Caco-2 (cell line): Measurements from ENCODE around the gene UMAD1. TPM values are rescaled to one million over a fixed set of nuclear protein-coding genes. Genes with fewer than 3 reads are reported as not detected.
A peak's percentile ranks its signal among the peaks of the same experiment; 100 is the strongest.

Experiments used
- BruUV-seq: library from RNA; stranded (reverse); fragments of 400-500 nt; replicated peaks from 2 replicates; lab custom pipeline; 2021; lab: Mats Ljungman, UMichigan
- CTCF ChIA-PET: fragments of 300-600 bp; sonication (Branson Sonifier 250); formaldehyde crosslinking; loops from one replicate; lab custom pipeline; 2022; ENCODE audit warnings: antibody characterized with exemption; lab: Charles Lee
- POLR2A ChIA-PET: fragments of 300-600 bp; sonication (Branson Sonifier 250); formaldehyde crosslinking; loops from one replicate; lab custom pipeline; 2022; ENCODE audit warnings: antibody characterized with exemption; lab: Charles Lee
- DNase-seq, 2 experiments: peaks; one replicate each; pipeline versions ENCODE4 v3.0.0 to v3.0.0-alpha.2; 2020 to 2022
- H3K27me3 ChIP-seq: replicated peaks from 2 replicates; pipeline ENCODE4 v1.6.0; 2011; ENCODE audit warnings: low read length; ENCODE audit not compliant: control insufficient read depth, insufficient read depth
- H3K36me3 ChIP-seq: 2 replicates; pipeline ENCODE4 v1.5.1; 2011; ENCODE audit warnings: low read length; ENCODE audit not compliant: control insufficient read depth, insufficient read depth
- H3K4me1 ChIP-seq: fragments of 250-450 bp; sonication (Bioruptor Pico); 2 replicates; pipeline ENCODE4 v1.5.1; 2020; ENCODE audit warnings: mild to moderate bottlenecking
- H3K4me3 ChIP-seq: 2 replicates; pipeline ENCODE4 v1.5.1; 2011; ENCODE audit warnings: low read depth, mild to moderate bottlenecking, control low read depth, low read length
- H3K9me3 ChIP-seq: fragments of 250-450 bp; sonication (Bioruptor Pico); 2 replicates; pipeline ENCODE4 v1.5.1; 2020; ENCODE audit warnings: mild to moderate bottlenecking, moderate library complexity
- H3K27ac Mint-ChIP-seq: one replicate; pipeline ENCODE4 v1.8.0; 2022; ENCODE audit warnings: mixed read lengths; ENCODE audit not compliant: unreplicated experiment
- H3K27me3 Mint-ChIP-seq: one replicate; pipeline ENCODE4 v1.8.0; 2022; ENCODE audit warnings: mixed read lengths; ENCODE audit not compliant: insufficient read depth, unreplicated experiment
- H3K36me3 Mint-ChIP-seq: one replicate; pipeline ENCODE4 v1.8.0; 2022; ENCODE audit warnings: mild to moderate bottlenecking, mixed read lengths; ENCODE audit not compliant: insufficient read depth, unreplicated experiment
- H3K4me1 Mint-ChIP-seq: one replicate; pipeline ENCODE4 v1.8.0; 2022; ENCODE audit warnings: low read depth, mixed read lengths; ENCODE audit not compliant: unreplicated experiment
- H3K4me3 Mint-ChIP-seq: one replicate; pipeline ENCODE4 v1.8.0; 2022; ENCODE audit warnings: mild to moderate bottlenecking, moderate library complexity, mixed read lengths; ENCODE audit not compliant: unreplicated experiment
- H3K9me3 Mint-ChIP-seq: one replicate; pipeline ENCODE4 v1.8.0; 2022; ENCODE audit warnings: mixed read lengths; ENCODE audit not compliant: unreplicated experiment
- intact Hi-C: fragments of 100-400 bp; cut with micrococcal nuclease; formaldehyde crosslinking; loops from one replicate; pipeline ENCODE4 v1.10.0; 2022; ENCODE audit not compliant: unreplicated experiment
- total RNA-seq: library from RNA; stranded (reverse); gene quantifications from 2 replicates; pipeline ENCODE4 v1.2.3, GENCODE V29; 2022
- TF ChIP-seq, protein P1 (sequence below), 2 experiments: fragments of 200-600 bp in 1 of 2; IDR thresholded peaks; 1 replicate in 1 of 2; 2 replicates in 1 of 2; pipeline versions ENCODE4 v1.5.1 to v1.8.0; 2011 to 2022; ENCODE audit warnings: antibody characterized with exemption in 1 of 2, control low read depth in 1 of 2, inconsistent platforms in 1 of 2, low read depth in 1 of 2, low read length in 1 of 2, mild to moderate bottlenecking in 1 of 2, moderate library complexity in 1 of 2; ENCODE audit not compliant: insufficient read depth in 1 of 2, severe bottlenecking in 1 of 2, unreplicated experiment in 1 of 2

UMAD1 gene
- total RNA-seq, 1 experiment from 2014 or later, result 20.0 TPM

GRCh38 chr7:7647495-7648036, 7.0 kb downstream of the UMAD1 start:
- CTCF ChIA-PET, result no interaction called here
- intact Hi-C loops, result no loop called here
- H3K36me3 ChIP-seq, result no peaks in the 10 kb centered on the region; the same call in 1 of the 2 replicates
- Mint-ChIP-seq H3K27ac (no peak overlapping the region), H3K36me3 (peaks cover 6% of the 10 kb centered on the region), H3K27me3 (no peaks in the 10 kb centered on the region), H3K4me1 (peaks cover 36% of the 10 kb centered on the region), H3K9me3 (no peaks in the 10 kb centered on the region), H3K4me3 (no peak overlapping the region)
- no peaks in the 10 kb centered on the region for H3K9me3 ChIP-seq
- POLR2A ChIA-PET, result no interaction called here
- DNase-seq, result no peak
- no peak overlapping the region for H3K4me3 ChIP-seq
- TF ChIP-seq, protein P1, sequence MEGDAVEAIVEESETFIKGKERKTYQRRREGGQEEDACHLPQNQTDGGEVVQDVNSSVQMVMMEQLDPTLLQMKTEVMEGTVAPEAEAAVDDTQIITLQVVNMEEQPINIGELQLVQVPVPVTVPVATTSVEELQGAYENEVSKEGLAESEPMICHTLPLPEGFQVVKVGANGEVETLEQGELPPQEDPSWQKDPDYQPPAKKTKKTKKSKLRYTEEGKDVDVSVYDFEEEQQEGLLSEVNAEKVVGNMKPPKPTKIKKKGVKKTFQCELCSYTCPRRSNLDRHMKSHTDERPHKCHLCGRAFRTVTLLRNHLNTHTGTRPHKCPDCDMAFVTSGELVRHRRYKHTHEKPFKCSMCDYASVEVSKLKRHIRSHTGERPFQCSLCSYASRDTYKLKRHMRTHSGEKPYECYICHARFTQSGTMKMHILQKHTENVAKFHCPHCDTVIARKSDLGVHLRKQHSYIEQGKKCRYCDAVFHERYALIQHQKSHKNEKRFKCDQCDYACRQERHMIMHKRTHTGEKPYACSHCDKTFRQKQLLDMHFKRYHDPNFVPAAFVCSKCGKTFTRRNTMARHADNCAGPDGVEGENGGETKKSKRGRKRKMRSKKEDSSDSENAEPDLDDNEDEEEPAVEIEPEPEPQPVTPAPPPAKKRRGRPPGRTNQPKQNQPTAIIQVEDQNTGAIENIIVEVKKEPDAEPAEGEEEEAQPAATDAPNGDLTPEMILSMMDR (IDR thresholded peaks at IDR 0.05; ENCODE audit: insufficient read depth in 1 of 2, low read depth in 1 of 2, low read length in 1 of 2, severe bottlenecking in 1 of 2, unreplicated experiment in 1 of 2), result no peak
- no peaks in the 10 kb centered on the region for H3K27me3 ChIP-seq
- peaks cover 10% of the 10 kb centered on the region for H3K4me1 ChIP-seq
- no TSS peak for BruUV-seq

- peak overlapping the region; percentile 17 for H3K4me3 Mint-ChIP-seq
- no TSS peak for BruUV-seq
- Histone ChIP-seq H3K4me3 (no peak overlapping the region), H3K27me3 (no peaks in the 10 kb centered on the region), H3K36me3 (no peaks in the 10 kb centered on the region; the same call in 1 of the 2 replicates), H3K4me1 (peaks cover 5% of the 10 kb centered on the region), H3K9me3 (no peaks in the 10 kb centered on the region)
- intact Hi-C loops, result no loop called here
- H3K4me1 Mint-ChIP-seq, result peaks cover 29% of the 10 kb centered on the region
- ChIA-PET CTCF (no interaction called here), POLR2A (no interaction called here)
- H3K27me3 Mint-ChIP-seq, result no peaks in the 10 kb centered on the region
- no peaks in the 10 kb centered on the region for H3K9me3 Mint-ChIP-seq
- peak overlapping the region; percentile 18 for H3K27ac Mint-ChIP-seq
- H3K36me3 Mint-ChIP-seq, result no peaks in the 10 kb centered on the region
- no peak for DNase-seq
- TF ChIP-seq, protein P1 (IDR thresholded peaks at IDR 0.05; ENCODE audit: insufficient read depth in 1 of 2, low read depth in 1 of 2, low read length in 1 of 2, severe bottlenecking in 1 of 2, unreplicated experiment in 1 of 2), result no peak
Observed at GRCh38 chr7:7650682-7651206, 10.2 kb downstream of the UMAD1 start.

- H3K9me3 ChIP-seq, result no peaks in the 10 kb centered on the region
- TF ChIP-seq, protein P1 (IDR thresholded peaks at IDR 0.05; ENCODE audit: insufficient read depth in 1 of 2, low read depth in 1 of 2, low read length in 1 of 2, severe bottlenecking in 1 of 2, unreplicated experiment in 1 of 2), result no peak
- CTCF ChIA-PET, result interaction anchor here (0.7 kb wide), 1 partner anchor 384 kb away, joined by 3 read pairs; no protein-coding TSS in a partner anchor
- no peaks in the 10 kb centered on the region for H3K27me3 Mint-ChIP-seq
- peak overlapping the region; percentile 18 for H3K27ac Mint-ChIP-seq
- intact Hi-C loops, result no loop called here
- H3K4me3 ChIP-seq, result no peak overlapping the region
- no peaks in the 10 kb centered on the region for H3K36me3 Mint-ChIP-seq
- peaks cover 5% of the 10 kb centered on the region for H3K4me1 ChIP-seq
- H3K4me1 Mint-ChIP-seq, result peaks cover 29% of the 10 kb centered on the region
- no TSS peak for BruUV-seq
- no peaks in the 10 kb centered on the region for H3K9me3 Mint-ChIP-seq
- DNase-seq, result no peak
- H3K27me3 ChIP-seq, result no peaks in the 10 kb centered on the region
- POLR2A ChIA-PET, result no interaction called here
- no peak overlapping the region for H3K4me3 Mint-ChIP-seq
- H3K36me3 ChIP-seq, result no peaks in the 10 kb centered on the region; the same call in 1 of the 2 replicates
Observed at GRCh38 chr7:7651479-7651878, 10.9 kb downstream of the UMAD1 start.
